HUES64 (cell line): ENCODE results near the gene DRC1.

Source experiments
- H3K27ac ChIP-seq: 2 replicates; pipeline ENCODE4 v1.7.0; 2013; ENCODE audit warnings: low read depth, low read length, inconsistent platforms
- H3K27me3 ChIP-seq: 2 replicates; pipeline ENCODE4 v1.6.1; 2013; ENCODE audit warnings: mild to moderate bottlenecking, low read length; ENCODE audit not compliant: insufficient read depth
- H3K36me3 ChIP-seq: 2 replicates; pipeline ENCODE4 v1.6.1; 2013; ENCODE audit warnings: mild to moderate bottlenecking, low read length; ENCODE audit not compliant: insufficient read depth
- H3K4me1 ChIP-seq: 2 replicates; pipeline ENCODE4 v1.6.1; 2013; ENCODE audit warnings: mild to moderate bottlenecking, low read length, moderate library complexity; ENCODE audit not compliant: insufficient read depth
- H3K4me3 ChIP-seq: 2 replicates; pipeline ENCODE4 v1.5.1; 2013; ENCODE audit warnings: mild to moderate bottlenecking, low read length, moderate library complexity
- H3K9ac ChIP-seq: 2 replicates; pipeline ENCODE4 v1.6.1; 2013; ENCODE audit warnings: mild to moderate bottlenecking, low read depth, low read length
- H3K9me3 ChIP-seq: 2 replicates; pipeline ENCODE4 v1.6.1; 2013; ENCODE audit warnings: low read depth, low read length; ENCODE audit not compliant: insufficient read depth
- WGBS: fragments of 150-250, 120-280 bp; methylation state at CpG from one replicate; pipeline ENCODE4 v1.1.7; 2013; ENCODE audit warnings: missing lambda C conversion rate; 5-methylcytosine and 5-hydroxymethylcytosine counted together

Gene DRC1

GRCh38 chr2:26457695-26458364 is 56.1 kb downstream of the DRC1 start:
- H3K4me1 ChIP-seq = peaks cover under 1% of the 10 kb centered on the region
- H3K36me3 ChIP-seq = no peaks in the 10 kb centered on the region
- 90% methylated on average over 19 of the region's 19 CpGs for WGBS
- H3K9me3 ChIP-seq = no peaks in the 10 kb centered on the region
- H3K27me3 ChIP-seq = no peaks in the 10 kb centered on the region
- H3K27ac ChIP-seq = no peak overlapping the region
- no peak overlapping the region for H3K9ac ChIP-seq
- H3K4me3 ChIP-seq = no peak overlapping the region

DNA sequence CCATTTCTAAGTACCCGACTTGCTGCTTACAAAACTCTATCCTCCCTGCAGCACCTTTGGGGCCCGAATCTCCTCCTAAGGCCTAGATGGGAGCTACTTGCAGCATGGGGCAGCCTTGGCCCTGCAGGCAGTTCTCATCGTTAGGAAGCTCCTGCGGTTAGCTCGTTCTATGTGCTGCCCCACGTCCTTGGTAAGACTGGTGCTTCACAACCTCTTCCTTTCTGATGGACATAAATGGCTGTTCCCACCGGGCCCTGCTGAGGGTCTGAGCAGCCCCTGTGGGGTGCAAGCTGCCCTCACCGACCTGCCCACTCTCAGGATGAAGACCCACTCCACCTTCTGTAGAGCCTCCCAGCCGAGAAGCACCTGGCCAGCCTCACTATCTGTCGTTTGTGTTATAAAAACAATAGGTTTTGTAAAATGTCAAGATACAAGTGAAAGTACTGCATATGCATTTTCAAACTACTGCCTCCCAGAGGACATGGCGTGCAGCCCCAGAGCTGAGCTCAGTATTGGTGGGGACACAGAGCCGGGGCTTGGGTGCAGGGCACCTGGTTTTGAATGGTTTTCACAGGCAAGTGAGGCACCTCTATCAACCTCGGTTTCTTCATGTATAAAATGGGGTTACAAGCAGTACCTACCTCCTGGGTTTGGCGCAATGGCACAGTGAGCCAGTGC is 56.8 kb downstream of the DRC1 start:
- no peak overlapping the region for H3K4me3 ChIP-seq
- H3K4me1 ChIP-seq = peaks cover 7% of the 10 kb centered on the region
- no peak overlapping the region for H3K27ac ChIP-seq
- H3K9me3 ChIP-seq = no peaks in the 10 kb centered on the region
- WGBS = 91% methylated on average over 14 of the region's 14 CpGs
- H3K27me3 ChIP-seq = no peaks in the 10 kb centered on the region
- H3K36me3 ChIP-seq = no peaks in the 10 kb centered on the region
- H3K9ac ChIP-seq = no peak overlapping the region

GRCh38 chr2:26459991-26460612 is 58.4 kb downstream of the DRC1 start:
- Histone ChIP-seq H3K9ac (no peak overlapping the region), H3K36me3 (no peaks in the 10 kb centered on the region), H3K27me3 (no peaks in the 10 kb centered on the region), H3K9me3 (no peaks in the 10 kb centered on the region), H3K27ac (no peak overlapping the region), H3K4me1 (peaks cover 7% of the 10 kb centered on the region), H3K4me3 (no peak overlapping the region)
- 92% methylated on average over 15 of the region's 15 CpGs for WGBS

DNA sequence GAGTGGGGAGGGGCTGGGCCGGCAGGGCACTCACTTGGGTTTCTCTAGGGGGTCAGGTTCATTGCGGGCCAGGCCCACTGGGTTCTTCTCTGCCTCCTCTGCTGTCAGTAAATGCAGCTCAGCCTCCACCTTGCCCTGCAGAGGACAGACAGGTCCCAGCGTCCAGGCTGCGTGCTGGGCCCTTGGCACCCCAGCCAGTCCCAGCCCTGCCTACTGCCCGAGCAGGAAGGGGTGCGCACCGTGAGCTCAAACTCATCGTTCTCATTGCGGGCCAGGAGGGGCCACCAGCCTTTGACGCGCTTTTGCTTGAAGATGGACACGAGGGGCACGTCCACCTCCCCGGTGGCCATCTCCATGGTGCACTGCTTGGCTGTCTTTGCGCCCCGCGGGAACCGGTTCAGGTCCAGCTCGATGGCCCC is 58.9 kb downstream of the DRC1 start:
- H3K27ac ChIP-seq = no peak overlapping the region
- H3K9ac ChIP-seq = no peak overlapping the region
- H3K9me3 ChIP-seq = no peaks in the 10 kb centered on the region
- H3K4me3 ChIP-seq = no peak overlapping the region
- peaks cover 7% of the 10 kb centered on the region for H3K4me1 ChIP-seq
- 93% methylated on average over 19 of the region's 19 CpGs for WGBS
- H3K36me3 ChIP-seq = no peaks in the 10 kb centered on the region
- H3K27me3 ChIP-seq = no peaks in the 10 kb centered on the region

DNA sequence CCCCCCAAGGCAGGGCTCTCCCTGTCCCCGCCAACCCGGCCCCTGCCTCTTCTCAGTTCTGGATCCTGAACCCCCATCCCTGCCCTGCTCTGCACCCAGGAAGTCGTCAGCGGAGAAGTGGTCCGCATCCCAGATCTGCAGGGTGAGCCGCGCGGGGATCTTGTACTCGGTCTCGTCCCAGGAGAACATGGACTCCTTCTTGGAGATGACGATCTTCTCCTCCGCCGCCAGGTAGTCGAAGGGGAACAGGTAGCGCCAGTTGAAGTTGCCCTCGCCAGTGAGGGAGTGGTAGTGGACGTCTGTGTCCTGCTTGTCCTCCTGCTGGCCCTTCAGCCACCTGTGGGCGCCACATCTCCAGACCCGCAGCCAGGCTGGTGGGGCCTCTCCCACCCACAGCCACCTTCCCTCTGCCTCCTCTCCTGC is 59.9 kb downstream of the DRC1 start:
- H3K9me3 ChIP-seq = no peaks in the 10 kb centered on the region
- H3K4me3 ChIP-seq = no peak overlapping the region
- no peak overlapping the region for H3K27ac ChIP-seq
- H3K36me3 ChIP-seq = no peaks in the 10 kb centered on the region
- no peak overlapping the region for H3K9ac ChIP-seq
- WGBS = 95% methylated on average over 19 of the region's 19 CpGs
- H3K27me3 ChIP-seq = no peaks in the 10 kb centered on the region
- H3K4me1 ChIP-seq = peaks cover 7% of the 10 kb centered on the region

- Histone ChIP-seq H3K9ac (no peak overlapping the region), H3K27ac (no peak overlapping the region)
- WGBS = 90% methylated on average over 6 of the region's 6 CpGs
Observed at GRCh38 chr2:26462100-26462499, 60.4 kb downstream of the DRC1 start.

GRCh38 chr2:26462511-26463243 is 61.0 kb downstream of the DRC1 start:
- WGBS = 90% methylated on average over 14 of the region's 14 CpGs
- peaks cover 7% of the 10 kb centered on the region for H3K4me1 ChIP-seq
- no peaks in the 10 kb centered on the region for H3K36me3 ChIP-seq
- no peaks in the 10 kb centered on the region for H3K27me3 ChIP-seq
- H3K9me3 ChIP-seq = no peaks in the 10 kb centered on the region
- no peak overlapping the region for H3K4me3 ChIP-seq
- H3K27ac ChIP-seq = 0 out of 2 replicates have a peak overlapping the region, but pooled peaks have one; percentile 64
- H3K9ac ChIP-seq = peak overlapping the region; percentile 2; the same call in 1 of the 2 replicates

More at GRCh38 chr2:26462100-26462499, 60.4 kb downstream of the DRC1 start:
- Histone ChIP-seq H3K4me3 (no peak overlapping the region), H3K27me3 (no peaks in the 10 kb centered on the region), H3K4me1 (peaks cover 7% of the 10 kb centered on the region), H3K36me3 (no peaks in the 10 kb centered on the region), H3K9me3 (no peaks in the 10 kb centered on the region)

DNA sequence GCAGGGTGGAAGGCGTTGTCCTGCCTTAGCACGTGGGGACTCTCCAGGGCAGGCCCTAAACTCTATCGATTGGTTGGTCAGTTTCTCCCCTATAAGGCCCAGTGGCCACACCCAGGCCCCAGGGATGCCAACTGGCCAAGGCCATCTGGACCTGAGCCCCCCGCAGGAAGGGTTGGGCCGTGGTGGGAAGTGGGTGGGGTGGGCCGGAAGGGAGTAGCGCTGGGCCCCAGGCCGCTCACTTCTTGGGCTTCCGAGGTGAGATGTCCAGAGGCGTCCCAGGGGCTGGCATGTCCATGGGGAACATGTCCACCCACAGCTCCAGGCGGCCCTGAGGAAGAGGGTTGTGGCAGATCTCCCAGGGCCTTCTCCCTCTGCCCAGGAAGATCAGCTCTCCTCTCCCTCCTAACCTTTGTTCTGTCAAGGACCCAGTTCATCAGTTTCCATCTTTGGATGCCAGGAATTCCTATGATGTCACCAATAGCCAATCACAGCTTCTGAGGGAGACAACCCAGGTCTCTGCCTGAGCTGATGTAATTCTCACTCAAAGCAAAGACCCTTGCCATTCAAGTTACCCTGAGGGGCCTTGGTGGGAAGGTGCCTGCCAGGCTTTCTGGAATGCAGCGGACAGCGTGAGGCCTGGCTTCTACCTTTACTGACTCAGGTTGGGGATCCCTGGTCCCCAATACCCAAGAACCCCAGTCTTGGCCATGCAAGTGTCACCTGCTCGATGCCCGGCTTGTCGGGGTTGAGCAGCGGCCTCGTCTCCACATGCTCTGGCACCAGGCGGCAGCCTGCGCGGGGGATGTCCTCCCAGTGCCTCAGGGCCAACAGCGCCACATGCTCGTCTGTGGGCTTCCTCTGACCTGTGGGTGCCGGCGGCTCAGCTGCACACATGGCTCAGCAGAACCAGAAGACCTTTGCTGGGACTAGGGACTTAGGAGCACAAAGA is 61.8 kb downstream of the DRC1 start:
- Histone ChIP-seq H3K36me3 (no peaks in the 10 kb centered on the region), H3K4me1 (peaks cover 7% of the 10 kb centered on the region), H3K4me3 (no peak overlapping the region), H3K27me3 (no peaks in the 10 kb centered on the region), H3K9ac (peak overlapping the region; percentile 2; the same call in 1 of the 2 replicates), H3K9me3 (no peaks in the 10 kb centered on the region), H3K27ac (peak overlapping the region; percentile 64)
- 90% methylated on average over 25 of the region's 25 CpGs for WGBS

- H3K9ac ChIP-seq = no peak overlapping the region
Observed at GRCh38 chr2:26464390-26465265, 62.9 kb downstream of the DRC1 start.

More at GRCh38 chr2:26464390-26465265, 62.9 kb downstream of the DRC1 start:
- H3K27ac ChIP-seq = no peak overlapping the region
- H3K4me3 ChIP-seq = no peak overlapping the region
- H3K27me3 ChIP-seq = no peaks in the 10 kb centered on the region
- peaks cover 7% of the 10 kb centered on the region for H3K4me1 ChIP-seq
- H3K9me3 ChIP-seq = no peaks in the 10 kb centered on the region
- H3K36me3 ChIP-seq = no peaks in the 10 kb centered on the region
- 87% methylated on average over 14 of the region's 14 CpGs for WGBS
